HEK293T (cell line): ENCODE measurements around the gene IQSEC1.

Source experiments
- CTCF ChIA-PET: fragments of 350-600 bp; formaldehyde crosslinking; extraction: SDS; loops from one replicate; lab custom pipeline; 2021; ENCODE audit warnings: antibody characterized with exemption, inconsistent platforms; lab: Yijun Ruan, JAX
- POLR2A ChIA-PET: fragments of 350-600 bp; formaldehyde crosslinking; extraction: SDS; loops from one replicate; lab custom pipeline; 2020; ENCODE audit warnings: antibody characterized with exemption, inconsistent platforms; lab: Yijun Ruan, JAX
- DNase-seq: peaks from one replicate; pipeline ENCODE4 v3.0.0; 2012; ENCODE audit warnings: mixed read lengths; ENCODE audit errors: extremely low spot score
- ARNT ChIP-seq: fragments of 450-650 bp; IDR thresholded peaks from 2 replicates; pipeline ENCODE4 v1.6.1; 2017; ENCODE audit warnings: mild to moderate bottlenecking
- BHLHE40 ChIP-seq: fragments of 450-650 bp; IDR thresholded peaks from 2 replicates; pipeline ENCODE4 v1.6.1; 2016; ENCODE audit warnings: mild to moderate bottlenecking, moderate library complexity, borderline replicate concordance
- CTBP1 ChIP-seq: fragments of 450-650 bp; IDR thresholded peaks from 2 replicates; pipeline ENCODE4 v1.6.1; 2016; ENCODE audit warnings: borderline replicate concordance
- ELF4 ChIP-seq: fragments of 450-650 bp; IDR thresholded peaks from 2 replicates; pipeline ENCODE4 v1.6.1; 2017; ENCODE audit warnings: antibody characterized with exemption
- FOXA1 ChIP-seq: fragments of 450-650 bp; IDR thresholded peaks from 2 replicates; pipeline ENCODE4 v1.6.1; 2016; ENCODE audit warnings: mild to moderate bottlenecking
- FOXK2 ChIP-seq: fragments of 450-650 bp; IDR thresholded peaks from 2 replicates; pipeline ENCODE4 v1.6.1; 2016; ENCODE audit warnings: mild to moderate bottlenecking
- FOXM1 ChIP-seq: fragments of 450-650 bp; IDR thresholded peaks from 2 replicates; pipeline ENCODE4 v1.6.1; 2017; ENCODE audit warnings: mild to moderate bottlenecking, borderline replicate concordance
- HDGF ChIP-seq: fragments of 450-650 bp; IDR thresholded peaks from 2 replicates; pipeline ENCODE4 v1.6.1; 2017; ENCODE audit warnings: antibody characterized with exemption, borderline replicate concordance
- L3MBTL2 ChIP-seq: fragments of 450-650 bp; conservative IDR thresholded peaks from 2 replicates; pipeline ENCODE4 v1.6.1; 2016; ENCODE audit warnings: mild to moderate bottlenecking
- LEF1 ChIP-seq: fragments of 450-650 bp; IDR thresholded peaks from 2 replicates; pipeline ENCODE4 v1.6.1; 2017; ENCODE audit warnings: mild to moderate bottlenecking, borderline replicate concordance
- NFRKB ChIP-seq: fragments of 450-650 bp; IDR thresholded peaks from 2 replicates; pipeline ENCODE4 v1.6.1; 2016; ENCODE audit warnings: mild to moderate bottlenecking, moderate library complexity
- SP1 ChIP-seq: fragments of 450-650 bp; IDR thresholded peaks from 2 replicates; pipeline ENCODE4 v1.6.1; 2017
- SUZ12 ChIP-seq: fragments of 450-650 bp; IDR thresholded peaks from 2 replicates; pipeline ENCODE4 v1.6.1; 2016; ENCODE audit warnings: mild to moderate bottlenecking
- TARDBP ChIP-seq: fragments of 450-650 bp; IDR thresholded peaks from 2 replicates; pipeline ENCODE4 v1.6.1; 2016
- ZNF384 ChIP-seq: fragments of 450-650 bp; IDR thresholded peaks from 2 replicates; pipeline ENCODE4 v1.6.1; 2016
- TF ChIP-seq, protein P1 (sequence below): fragments of 450-650 bp; IDR thresholded peaks from 2 replicates; pipeline ENCODE4 v1.6.1; 2016

The IQSEC1 gene

DNA sequence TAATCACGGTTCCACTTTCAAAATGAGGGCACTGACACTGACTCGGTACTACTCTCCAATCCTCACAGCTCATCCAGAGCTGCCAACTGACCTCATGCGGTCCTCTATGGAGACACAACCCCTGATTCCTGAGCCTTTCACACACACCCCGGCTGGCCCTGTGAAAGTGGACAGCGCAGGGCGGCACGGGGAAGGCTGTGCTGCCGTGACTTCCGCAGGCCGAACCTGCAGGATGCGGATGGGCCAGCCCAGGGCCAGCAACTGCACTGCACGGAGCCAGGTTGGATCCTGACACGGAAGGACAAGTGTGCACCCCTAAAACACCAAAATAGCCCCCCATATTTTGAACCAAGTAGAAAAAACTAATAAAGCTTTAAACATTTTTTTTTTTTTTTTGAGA lies 41.0 kb downstream of the IQSEC1 start:
- TF ChIP-seq FOXM1 (no peak), FOXA1 (no peak), ZNF384 (no peak), L3MBTL2 (no peak), SP1 (no peak), FOXK2 (no peak)
- POLR2A ChIA-PET, result no interaction called here
- no peak for DNase-seq
- CTCF ChIA-PET, result no interaction called here

DNA sequence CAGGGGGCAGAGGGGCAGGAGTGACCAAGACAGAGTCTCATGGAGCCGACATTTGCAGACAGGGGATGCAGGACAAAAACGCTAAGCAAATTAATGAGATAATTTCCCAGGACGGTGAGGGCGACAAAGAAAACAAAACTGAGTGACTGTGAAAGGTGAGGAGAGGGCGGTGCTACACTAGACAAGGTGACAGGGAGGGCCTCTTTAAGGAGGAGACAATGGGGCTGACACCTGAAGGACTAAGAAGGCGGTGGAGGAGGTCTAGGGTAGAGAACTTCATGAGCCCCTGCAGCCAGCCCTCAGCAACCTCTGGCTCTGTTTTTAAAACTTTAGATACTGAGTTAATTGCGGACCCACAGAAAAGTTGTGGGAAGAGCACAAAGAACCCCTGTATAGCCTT lies 41.6 kb downstream of the IQSEC1 start:
- ChIA-PET CTCF (no interaction called here), POLR2A (no interaction called here)
- TF ChIP-seq L3MBTL2 (no peak), FOXM1 (no peak), FOXA1 (no peak), ELF4 (no peak), SP1 (no peak), BHLHE40 (no peak), HDGF (no peak), NFRKB (no peak), LEF1 (no peak), CTBP1 (no peak), FOXK2 (no peak), ARNT (no peak), TARDBP (no peak), ZNF384 (no peak), SUZ12 (no peak)
- TF ChIP-seq, protein P1, sequence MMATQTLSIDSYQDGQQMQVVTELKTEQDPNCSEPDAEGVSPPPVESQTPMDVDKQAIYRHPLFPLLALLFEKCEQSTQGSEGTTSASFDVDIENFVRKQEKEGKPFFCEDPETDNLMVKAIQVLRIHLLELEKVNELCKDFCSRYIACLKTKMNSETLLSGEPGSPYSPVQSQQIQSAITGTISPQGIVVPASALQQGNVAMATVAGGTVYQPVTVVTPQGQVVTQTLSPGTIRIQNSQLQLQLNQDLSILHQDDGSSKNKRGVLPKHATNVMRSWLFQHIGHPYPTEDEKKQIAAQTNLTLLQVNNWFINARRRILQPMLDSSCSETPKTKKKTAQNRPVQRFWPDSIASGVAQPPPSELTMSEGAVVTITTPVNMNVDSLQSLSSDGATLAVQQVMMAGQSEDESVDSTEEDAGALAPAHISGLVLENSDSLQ, result no peak
- DNase-seq, result no peak

DNA sequence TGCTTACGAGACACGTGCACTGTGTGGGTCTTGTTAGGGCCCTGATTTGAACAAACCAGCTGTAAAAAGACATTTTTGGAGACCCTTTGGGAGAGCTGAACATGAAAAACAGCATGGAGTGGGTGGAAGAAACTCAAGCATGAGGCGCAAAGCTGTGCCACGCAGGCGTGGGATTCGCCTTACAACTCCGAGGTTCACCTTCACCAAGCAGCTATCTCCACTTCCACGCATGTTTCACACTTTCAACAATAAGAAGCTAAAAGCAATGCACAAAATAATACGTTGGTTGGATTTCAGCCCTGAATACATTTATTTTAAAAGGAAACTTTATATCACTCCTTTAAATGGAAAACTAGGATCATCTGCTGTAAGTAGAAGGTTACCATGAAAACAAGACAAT lies 42.5 kb downstream of the IQSEC1 start:
- TF ChIP-seq HDGF, result no peak
- TF ChIP-seq ZNF384, result no peak
- no peak for TF ChIP-seq ARNT
- TF ChIP-seq SP1, result no peak
- TF ChIP-seq L3MBTL2, result no peak
- TF ChIP-seq FOXK2, result no peak
- TF ChIP-seq ELF4, result no peak
- TF ChIP-seq, protein P1, result no peak
- TF ChIP-seq FOXM1, result no peak
- no peak for TF ChIP-seq TARDBP
- TF ChIP-seq CTBP1, result no peak
- no peak for TF ChIP-seq LEF1
- TF ChIP-seq NFRKB, result no peak
- TF ChIP-seq BHLHE40, result no peak
- TF ChIP-seq FOXA1, result no peak
- TF ChIP-seq SUZ12, result no peak
- DNase-seq, result no peak
- POLR2A ChIA-PET, result no interaction called here
- CTCF ChIA-PET, result no interaction called here

DNA sequence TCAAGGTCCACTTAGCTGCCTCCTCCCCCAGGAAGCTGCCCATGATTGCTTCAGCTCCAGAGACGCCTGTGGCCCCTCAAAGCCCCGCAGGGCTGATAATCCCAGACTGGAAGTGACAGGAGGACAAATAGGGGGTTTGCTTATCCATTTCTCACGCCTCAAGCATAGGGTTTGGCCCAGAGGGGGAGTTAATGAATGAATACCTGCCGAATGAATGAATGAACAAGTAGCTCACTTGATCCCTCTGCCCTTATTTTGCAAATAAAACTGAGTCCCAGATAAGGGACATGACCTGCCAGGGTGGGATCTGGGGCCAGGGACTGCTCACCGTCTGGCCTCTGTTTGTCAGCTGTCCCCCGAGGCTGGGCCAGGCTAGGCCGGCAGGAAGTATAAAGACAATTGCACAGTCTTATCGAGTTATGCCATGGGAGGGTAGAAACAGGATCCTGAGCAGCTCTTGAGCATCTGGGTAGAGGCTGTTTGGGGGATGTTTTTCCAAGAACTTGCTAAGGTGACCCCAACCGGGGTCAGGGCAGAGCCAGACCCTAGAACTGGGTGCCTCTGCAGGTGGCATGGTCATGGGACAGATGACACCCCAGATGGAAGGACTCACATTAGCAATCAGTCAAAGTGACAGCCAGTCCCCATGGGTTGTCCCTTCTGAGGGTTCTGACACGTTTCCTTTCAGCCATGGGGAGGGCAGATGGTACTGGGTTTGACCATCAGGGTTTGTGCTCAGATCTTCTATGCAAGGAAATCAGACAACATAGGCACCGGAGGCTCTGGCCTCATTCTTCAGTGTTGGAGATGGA lies 45.0 kb downstream of the IQSEC1 start:
- POLR2A ChIA-PET, result no interaction called here
- no peak for TF ChIP-seq BHLHE40
- TF ChIP-seq ZNF384, result no peak
- TF ChIP-seq NFRKB, result no peak
- TF ChIP-seq, protein P1, result no peak
- TF ChIP-seq SP1, result no peak
- TF ChIP-seq SUZ12, result no peak
- TF ChIP-seq LEF1, result no peak
- no peak for TF ChIP-seq CTBP1
- no peak for TF ChIP-seq ELF4
- no peak for TF ChIP-seq FOXK2
- TF ChIP-seq HDGF, result no peak
- no peak for TF ChIP-seq TARDBP
- TF ChIP-seq FOXM1, result no peak

DNA sequence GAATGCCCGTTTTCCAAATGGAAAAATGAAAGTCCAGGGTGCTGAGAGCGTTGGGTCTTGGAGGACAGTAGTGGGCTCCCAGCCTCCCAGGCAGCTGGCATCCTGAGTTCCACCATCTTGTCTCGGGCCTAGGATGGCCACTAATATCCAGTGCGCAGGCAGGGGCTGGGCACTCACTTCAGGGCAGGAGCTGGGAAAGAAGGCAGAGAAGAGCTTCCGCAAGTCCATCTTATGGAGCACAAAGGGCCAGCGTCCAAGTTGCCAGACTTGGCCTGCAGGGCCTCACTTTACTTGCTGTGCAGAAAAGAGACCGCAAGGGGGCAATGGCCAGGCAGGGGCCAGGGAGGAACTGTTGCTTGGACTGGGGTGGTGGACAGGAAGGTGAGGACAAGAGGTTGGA lies 46.1 kb downstream of the IQSEC1 start:
- POLR2A ChIA-PET, result no interaction called here
- DNase-seq, result no peak
- TF ChIP-seq CTBP1 (no peak), ZNF384 (no peak), HDGF (no peak), ELF4 (no peak), BHLHE40 (no peak), TARDBP (no peak), FOXM1 (no peak), SP1 (no peak), SUZ12 (no peak), NFRKB (no peak), L3MBTL2 (no peak), LEF1 (no peak), FOXK2 (no peak), ARNT (no peak), FOXA1 (no peak)
- TF ChIP-seq, protein P1, result no peak
- CTCF ChIA-PET, result interaction anchor here (0.6 kb wide), 2 partner anchors 18 to 28 kb away, joined by 3 read pairs; no protein-coding TSS in a partner anchor

More for the DNA sequence above, 45.0 kb downstream of the IQSEC1 start:
- CTCF ChIA-PET, result no interaction called here
- DNase-seq, result no peak
